WTC11 (cell line): Measurements from ENCODE around the gene PDE11A. TPM values are rescaled to one million over a fixed set of nuclear protein-coding genes. Genes with fewer than 3 reads are reported as not detected.

ENCODE experiments used
- ATAC-seq: fragments of 200-7000 bp; cut with Tn5 transposase; 2 replicates; pipeline ENCODE4 v1.10.0; 2021; ENCODE audit warnings: mild to moderate bottlenecking, moderate library complexity
- CTCF ChIA-PET: fragments of 300-600 bp; sonication (Branson Sonifier 250); formaldehyde crosslinking; loops from one replicate; lab custom pipeline; 2021; ENCODE audit warnings: antibody characterized with exemption; lab: Charles Lee
- POLR2A ChIA-PET: fragments of 350-600 bp; sonication (Branson Sonifier 250); formaldehyde crosslinking; loops from one replicate; lab custom pipeline; 2021; ENCODE audit warnings: antibody characterized with exemption; lab: Charles Lee
- DNase-seq: peaks from one replicate; pipeline ENCODE4 v3.0.0; 2021; ENCODE audit warnings: low spot score
- H3K27ac Mint-ChIP-seq: 2 replicates; pipeline ENCODE4 v1.8.0; 2021; ENCODE audit warnings: mixed read lengths
- H3K27me3 Mint-ChIP-seq: 2 replicates; pipeline ENCODE4 v1.8.0; 2021; ENCODE audit warnings: low read depth, mild to moderate bottlenecking, moderate library complexity, mixed read lengths
- H3K36me3 Mint-ChIP-seq: 2 replicates; pipeline ENCODE4 v1.8.0; 2021; ENCODE audit warnings: mixed read lengths
- H3K4me1 Mint-ChIP-seq: 2 replicates; pipeline ENCODE4 v1.8.0; 2022; ENCODE audit warnings: mixed read lengths
- H3K4me3 Mint-ChIP-seq: 2 replicates; pipeline ENCODE4 v1.8.0; 2021; ENCODE audit warnings: mild to moderate bottlenecking, moderate library complexity, mixed read lengths
- H3K9me3 Mint-ChIP-seq: 2 replicates; pipeline ENCODE4 v1.8.0; 2021; ENCODE audit warnings: mixed read lengths
- ATF1 ChIP-seq: sonication (generic); formaldehyde crosslinking; IDR thresholded peaks from 2 replicates; pipeline ENCODE4 v1.8.1; 2023; ENCODE audit warnings: mild to moderate bottlenecking, moderate library complexity, missing genetic modification reagents
- ATF2 ChIP-seq: sonication (generic); formaldehyde crosslinking; IDR thresholded peaks from 2 replicates; pipeline ENCODE4 v1.8.1; 2022; ENCODE audit warnings: low read depth, missing genetic modification reagents, borderline replicate concordance
- ATF3 ChIP-seq: sonication (generic); formaldehyde crosslinking; conservative IDR thresholded peaks from 2 replicates; pipeline ENCODE4 v1.8.1; 2022; ENCODE audit warnings: mild to moderate bottlenecking, missing genetic modification reagents
- CREM ChIP-seq: sonication (generic); formaldehyde crosslinking; IDR thresholded peaks from 2 replicates; pipeline ENCODE4 v1.8.1; 2022; ENCODE audit warnings: mild to moderate bottlenecking, missing genetic modification reagents, moderate library complexity
- FOXK1 ChIP-seq: sonication (generic); formaldehyde crosslinking; IDR thresholded peaks from 2 replicates; pipeline ENCODE4 v1.8.0; 2022; ENCODE audit warnings: mild to moderate bottlenecking, moderate library complexity, missing genetic modification reagents
- NR1H2 ChIP-seq: sonication (generic); formaldehyde crosslinking; IDR thresholded peaks from 2 replicates; pipeline ENCODE4 v1.9.0; 2021; ENCODE audit warnings: mild to moderate bottlenecking, moderate library complexity, missing genetic modification reagents
- NR2C2 ChIP-seq: sonication (generic); formaldehyde crosslinking; IDR thresholded peaks from 2 replicates; pipeline ENCODE4 v1.8.0; 2022; ENCODE audit warnings: mild to moderate bottlenecking, missing genetic modification reagents
- NR3C1 ChIP-seq: sonication (generic); formaldehyde crosslinking; conservative IDR thresholded peaks from 2 replicates; pipeline ENCODE4 v1.8.1; 2023; ENCODE audit warnings: low read depth, mild to moderate bottlenecking, missing genetic modification reagents
- PREB ChIP-seq: sonication (generic); formaldehyde crosslinking; IDR thresholded peaks from 2 replicates; pipeline ENCODE4 v1.8.1; 2022; ENCODE audit warnings: mild to moderate bottlenecking, missing genetic modification reagents, moderate library complexity, borderline replicate concordance
- SMAD4 ChIP-seq: sonication (generic); formaldehyde crosslinking; IDR thresholded peaks from 2 replicates; pipeline ENCODE4 v1.8.0; 2022; ENCODE audit warnings: mild to moderate bottlenecking, missing genetic modification reagents
- ZMAT4 ChIP-seq: fragments of 250-450 bp; sonication (Bioruptor Pico); IDR thresholded peaks from 2 replicates; pipeline ENCODE4 v1.9.0; 2021; ENCODE audit warnings: mild to moderate bottlenecking
- ZNF138 ChIP-seq: sonication (generic); formaldehyde crosslinking; conservative IDR thresholded peaks from 2 replicates; pipeline ENCODE4 v1.8.1; 2022; ENCODE audit warnings: mild to moderate bottlenecking, moderate library complexity, missing genetic modification reagents
- ZNF396 ChIP-seq: fragments of 250-450 bp; sonication (Bioruptor Pico); IDR thresholded peaks from 2 replicates; pipeline ENCODE4 v1.8.0; 2021; ENCODE audit warnings: mild to moderate bottlenecking, moderate library complexity, borderline replicate concordance
- total RNA-seq: library from RNA; stranded (reverse); gene quantifications from 3 replicates; pipeline ENCODE4 v1.2.3, GENCODE V29; 2021
- TF ChIP-seq, protein P1 (sequence below): sonication (generic); formaldehyde crosslinking; IDR thresholded peaks from 2 replicates; pipeline ENCODE4 v1.8.1; 2023; ENCODE audit warnings: mild to moderate bottlenecking, missing genetic modification reagents, borderline replicate concordance
- TF ChIP-seq, protein P2 (sequence below): fragments of 250-450 bp; sonication (Bioruptor Pico); IDR thresholded peaks from 2 replicates; pipeline ENCODE4 v1.9.0; 2021; ENCODE audit warnings: moderate library complexity, mild to moderate bottlenecking, inconsistent platforms, borderline replicate concordance
- TF ChIP-seq, protein P3 (sequence below): sonication (generic); formaldehyde crosslinking; IDR thresholded peaks from 2 replicates; pipeline ENCODE4 v1.8.1; 2023; ENCODE audit warnings: mild to moderate bottlenecking, missing genetic modification reagents

The PDE11A gene
- total RNA-seq, 1 experiment from 2014 or later, result 0.13 TPM

GRCh38 chr2:177585234-177585863, 487.2 kb downstream of the PDE11A start (continued):
- TF ChIP-seq, protein P1, sequence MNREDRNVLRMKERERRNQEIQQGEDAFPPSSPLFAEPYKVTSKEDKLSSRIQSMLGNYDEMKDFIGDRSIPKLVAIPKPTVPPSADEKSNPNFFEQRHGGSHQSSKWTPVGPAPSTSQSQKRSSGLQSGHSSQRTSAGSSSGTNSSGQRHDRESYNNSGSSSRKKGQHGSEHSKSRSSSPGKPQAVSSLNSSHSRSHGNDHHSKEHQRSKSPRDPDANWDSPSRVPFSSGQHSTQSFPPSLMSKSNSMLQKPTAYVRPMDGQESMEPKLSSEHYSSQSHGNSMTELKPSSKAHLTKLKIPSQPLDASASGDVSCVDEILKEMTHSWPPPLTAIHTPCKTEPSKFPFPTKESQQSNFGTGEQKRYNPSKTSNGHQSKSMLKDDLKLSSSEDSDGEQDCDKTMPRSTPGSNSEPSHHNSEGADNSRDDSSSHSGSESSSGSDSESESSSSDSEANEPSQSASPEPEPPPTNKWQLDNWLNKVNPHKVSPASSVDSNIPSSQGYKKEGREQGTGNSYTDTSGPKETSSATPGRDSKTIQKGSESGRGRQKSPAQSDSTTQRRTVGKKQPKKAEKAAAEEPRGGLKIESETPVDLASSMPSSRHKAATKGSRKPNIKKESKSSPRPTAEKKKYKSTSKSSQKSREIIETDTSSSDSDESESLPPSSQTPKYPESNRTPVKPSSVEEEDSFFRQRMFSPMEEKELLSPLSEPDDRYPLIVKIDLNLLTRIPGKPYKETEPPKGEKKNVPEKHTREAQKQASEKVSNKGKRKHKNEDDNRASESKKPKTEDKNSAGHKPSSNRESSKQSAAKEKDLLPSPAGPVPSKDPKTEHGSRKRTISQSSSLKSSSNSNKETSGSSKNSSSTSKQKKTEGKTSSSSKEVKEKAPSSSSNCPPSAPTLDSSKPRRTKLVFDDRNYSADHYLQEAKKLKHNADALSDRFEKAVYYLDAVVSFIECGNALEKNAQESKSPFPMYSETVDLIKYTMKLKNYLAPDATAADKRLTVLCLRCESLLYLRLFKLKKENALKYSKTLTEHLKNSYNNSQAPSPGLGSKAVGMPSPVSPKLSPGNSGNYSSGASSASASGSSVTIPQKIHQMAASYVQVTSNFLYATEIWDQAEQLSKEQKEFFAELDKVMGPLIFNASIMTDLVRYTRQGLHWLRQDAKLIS (CRISPR knock-in tag), result no peak
- TF ChIP-seq, protein P2, sequence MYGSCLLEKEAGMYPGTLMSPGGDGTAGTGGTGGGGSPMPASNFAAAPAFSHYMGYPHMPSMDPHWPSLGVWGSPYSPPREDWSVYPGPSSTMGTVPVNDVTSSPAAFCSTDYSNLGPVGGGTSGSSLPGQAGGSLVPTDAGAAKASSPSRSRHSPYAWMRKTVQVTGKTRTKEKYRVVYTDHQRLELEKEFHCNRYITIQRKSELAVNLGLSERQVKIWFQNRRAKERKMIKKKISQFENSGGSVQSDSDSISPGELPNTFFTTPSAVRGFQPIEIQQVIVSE (CRISPR knock-in tag), result no peak
- no peak for TF ChIP-seq NR2C2 (CRISPR knock-in tag)
- TF ChIP-seq SMAD4 (CRISPR knock-in tag), result no peak
- no peak for TF ChIP-seq ATF1 (CRISPR knock-in tag)
- TF ChIP-seq, protein P3, sequence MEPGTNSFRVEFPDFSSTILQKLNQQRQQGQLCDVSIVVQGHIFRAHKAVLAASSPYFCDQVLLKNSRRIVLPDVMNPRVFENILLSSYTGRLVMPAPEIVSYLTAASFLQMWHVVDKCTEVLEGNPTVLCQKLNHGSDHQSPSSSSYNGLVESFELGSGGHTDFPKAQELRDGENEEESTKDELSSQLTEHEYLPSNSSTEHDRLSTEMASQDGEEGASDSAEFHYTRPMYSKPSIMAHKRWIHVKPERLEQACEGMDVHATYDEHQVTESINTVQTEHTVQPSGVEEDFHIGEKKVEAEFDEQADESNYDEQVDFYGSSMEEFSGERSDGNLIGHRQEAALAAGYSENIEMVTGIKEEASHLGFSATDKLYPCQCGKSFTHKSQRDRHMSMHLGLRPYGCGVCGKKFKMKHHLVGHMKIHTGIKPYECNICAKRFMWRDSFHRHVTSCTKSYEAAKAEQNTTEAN, result no peak
- no peak for TF ChIP-seq ATF3
- no peak for TF ChIP-seq FOXK1

GRCh38 chr2:177584030-177584692, 488.4 kb downstream of the PDE11A start:
- ATAC-seq, result no peak
- H3K4me1 Mint-ChIP-seq, result no peaks in the 10 kb centered on the region
- TF ChIP-seq ATF2, result no peak
- TF ChIP-seq ZMAT4 (CRISPR knock-in tag), result no peak
- TF ChIP-seq ZNF396 (CRISPR knock-in tag), result no peak
- TF ChIP-seq PREB (CRISPR knock-in tag), result no peak
- no peak for TF ChIP-seq NR1H2 (CRISPR knock-in tag)
- TF ChIP-seq NR3C1, result no peak
- no peak for TF ChIP-seq ZNF138 (CRISPR knock-in tag)
- no peak for TF ChIP-seq CREM (CRISPR knock-in tag)
- H3K27me3 Mint-ChIP-seq, result peaks cover 3% of the 10 kb centered on the region
- ChIA-PET POLR2A (interaction anchor here (0.7 kb wide), 1 partner anchor 827 kb away, joined by 3 read pairs; no protein-coding TSS in a partner anchor), CTCF (interaction anchor here (1.1 kb wide), 1 partner anchor 179 kb away, joined by 3 read pairs; no protein-coding TSS in a partner anchor)
- H3K27ac Mint-ChIP-seq, result no peak overlapping the region
- no peak for DNase-seq
- H3K9me3 Mint-ChIP-seq, result peaks cover 4% of the 10 kb centered on the region; the same call in 1 of the 2 replicates
- no peak overlapping the region for H3K4me3 Mint-ChIP-seq
- H3K36me3 Mint-ChIP-seq, result no peaks in the 10 kb centered on the region
